Esophagus mucosa (tissue), 1 donor: ENCODE measurements around the gene VGLL4. TPM values are rescaled to one million over a fixed set of nuclear protein-coding genes. Genes with fewer than 3 reads are reported as not detected.
"Not testable (repeated sequence)": the region's sequence is repeated elsewhere in the genome, so short reads cannot be mapped to it uniquely, and the experiment has no call there.

Source experiments
- ATAC-seq: fragments of 200-7000 bp; cut with Tn5 transposase; one replicate; pipeline ENCODE4 v1.9.1; 2020
- total RNA-seq: library from RNA; stranded (reverse); gene quantifications from one replicate; pipeline ENCODE4 v1.2.4, GENCODE V29; 2023
- donor health status: DM: yes; HTN: yes; CAD: no.

Gene VGLL4
- total RNA-seq, 1 donor from 2014 or later: 36.3 TPM

DNA sequence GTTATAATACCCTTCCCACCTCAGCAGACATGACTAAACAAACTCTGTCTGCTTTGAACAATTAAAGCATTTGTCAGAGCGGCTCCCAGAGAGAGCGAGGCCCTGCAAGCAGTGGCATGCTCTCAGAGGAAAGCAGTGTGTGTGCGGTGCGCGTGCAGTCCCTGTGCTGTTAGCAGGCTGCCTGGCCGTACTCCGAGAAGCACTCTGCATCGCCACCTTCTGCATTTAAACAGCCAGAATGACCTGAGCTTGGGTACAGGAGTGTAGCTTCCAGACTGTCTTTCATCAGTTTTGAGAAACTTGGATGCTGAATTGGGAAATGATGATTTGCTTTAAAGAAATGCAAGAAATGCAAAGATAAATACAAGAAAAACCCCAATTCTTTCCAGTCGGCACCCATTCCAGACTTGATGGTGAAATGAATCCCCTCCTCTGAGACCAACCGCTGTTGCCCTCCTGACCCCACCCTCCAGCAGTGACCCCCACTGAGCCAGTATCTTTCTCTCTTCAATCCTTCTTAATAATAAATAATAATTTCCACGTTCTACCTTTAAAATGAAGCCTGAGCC is 113.5 kb downstream of the VGLL4 start:
- peak; percentile 97 for ATAC-seq

DNA sequence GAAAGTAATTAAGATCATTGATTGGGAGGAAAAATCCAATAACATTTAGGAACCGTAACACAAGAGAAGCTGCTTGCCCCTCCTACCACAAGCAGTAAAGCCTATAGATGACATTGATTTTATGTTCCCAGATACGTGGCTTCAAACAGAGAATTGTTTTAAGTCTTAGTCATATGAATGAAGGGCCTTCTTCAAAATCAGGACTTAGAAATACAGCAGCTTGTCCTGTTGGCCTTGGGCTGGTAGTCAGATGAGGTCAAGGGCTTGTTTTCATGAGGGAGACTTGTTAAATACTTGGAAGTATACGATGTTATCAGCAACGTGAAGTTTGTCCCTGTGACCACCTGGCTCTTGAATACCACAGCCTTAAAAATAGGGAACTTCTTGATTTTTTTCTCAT is 114.4 kb downstream of the VGLL4 start:
- no peak for ATAC-seq

DNA sequence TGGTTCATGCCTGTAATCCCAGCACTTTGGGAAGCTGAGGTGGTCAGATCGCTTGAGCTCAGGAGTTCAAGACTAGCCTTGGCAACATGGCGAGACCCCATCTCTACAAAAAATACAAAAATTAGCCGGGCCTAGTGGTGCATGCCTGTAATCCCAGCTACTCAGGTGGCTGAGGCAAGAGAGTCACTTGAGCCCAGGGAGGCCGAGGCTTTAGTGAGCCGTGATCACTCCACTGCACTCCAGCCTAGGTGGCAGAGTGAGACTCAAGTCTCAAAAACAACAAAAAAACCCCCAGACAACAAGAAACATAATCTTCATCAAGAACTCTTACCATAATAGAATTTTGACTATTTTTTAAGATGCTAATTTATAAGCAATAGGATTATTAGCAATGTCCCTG is 117.6 kb downstream of the VGLL4 start:
- ATAC-seq: not testable (repeated sequence)

DNA sequence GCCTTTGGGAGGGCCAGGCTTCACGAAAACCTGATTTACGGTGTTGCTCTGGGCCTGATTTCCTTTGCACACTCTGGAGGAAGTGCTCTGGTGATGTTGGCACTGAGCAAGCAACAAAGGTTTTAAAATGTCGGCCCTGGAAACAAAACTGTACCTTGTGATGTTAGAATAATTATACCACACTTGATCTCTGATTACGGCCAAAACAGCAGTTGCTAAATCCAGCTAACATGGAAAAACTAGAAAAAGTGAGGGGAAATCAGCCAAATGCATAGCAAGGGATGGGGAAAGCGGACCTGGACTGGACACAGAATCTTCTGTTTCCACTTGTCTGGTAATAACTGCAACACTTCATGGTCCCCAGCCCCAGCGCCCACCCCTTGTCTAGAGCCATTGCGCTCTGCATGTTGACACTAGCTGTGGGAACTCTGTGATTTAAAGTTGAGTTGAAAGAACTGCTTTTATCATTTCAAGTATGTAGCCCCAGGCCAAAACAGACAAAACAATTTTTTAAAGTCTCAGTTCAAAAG is 120.1 kb downstream of the VGLL4 start:
- ATAC-seq: no peak

DNA sequence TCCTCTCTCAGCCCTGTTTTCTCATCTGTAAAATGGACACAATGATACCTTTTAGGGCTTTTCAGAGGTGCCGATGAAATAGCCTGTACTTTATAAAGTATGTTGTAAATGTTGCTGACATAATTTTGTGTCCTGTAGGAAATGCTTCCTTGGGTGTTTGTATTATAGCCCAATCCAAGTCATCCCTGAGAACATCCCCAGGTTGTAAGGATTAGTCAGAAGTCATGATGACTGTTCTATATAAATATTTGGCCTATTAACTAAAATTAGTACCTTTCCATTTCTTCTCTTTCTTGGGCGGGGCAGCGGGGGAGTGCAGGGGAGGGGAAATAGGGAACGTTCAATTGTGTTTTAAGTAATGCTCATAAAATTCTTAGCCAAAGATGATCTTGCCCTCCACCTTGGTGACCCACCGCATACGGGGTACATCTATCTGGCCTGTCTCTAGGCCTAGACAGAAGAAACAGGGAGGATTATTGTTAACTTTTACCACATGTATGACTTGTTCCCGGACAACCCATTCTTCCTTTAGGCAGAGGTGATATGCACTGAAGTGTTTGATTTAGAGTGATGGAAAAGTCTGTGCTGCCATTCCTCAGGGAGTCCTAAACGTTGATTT is 120.7 kb downstream of the VGLL4 start:
- no peak for ATAC-seq

DNA sequence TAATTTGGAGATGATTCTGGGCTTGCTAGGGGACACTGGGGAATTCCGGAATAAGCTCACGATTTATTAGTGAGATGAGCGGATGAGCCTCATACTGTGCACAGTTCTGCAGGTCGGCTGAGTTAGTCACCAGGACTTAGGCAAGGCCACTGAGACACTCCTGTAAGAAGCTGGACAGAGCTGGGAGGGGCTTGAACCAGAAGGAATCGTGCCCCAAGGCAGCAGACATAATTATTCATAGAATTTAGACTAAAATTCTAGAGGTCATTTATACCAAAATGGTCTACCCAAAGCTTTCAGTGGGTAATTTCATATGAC is 121.4 kb downstream of the VGLL4 start:
- ATAC-seq: peak; percentile 29

DNA sequence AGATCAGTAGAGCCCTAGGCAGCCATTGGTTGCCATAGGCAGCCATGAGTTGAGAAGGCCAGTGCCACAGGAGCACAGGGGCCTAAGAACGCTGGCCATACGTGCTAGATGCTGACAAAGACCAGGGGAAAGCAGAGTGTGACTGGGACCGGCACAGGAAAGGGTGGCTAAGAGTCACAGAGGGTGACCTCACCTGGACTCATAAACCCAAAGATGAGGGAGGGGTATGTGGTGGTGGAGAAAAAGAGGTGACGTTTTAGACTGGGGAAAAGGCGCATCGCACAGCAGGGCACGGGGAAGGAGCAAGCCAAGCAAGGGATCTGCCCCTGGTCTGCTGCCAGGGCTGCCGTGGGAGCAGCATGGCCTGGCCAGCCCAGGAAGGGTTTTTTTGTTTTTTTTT is 122.5 kb downstream of the VGLL4 start:
- no peak for ATAC-seq

DNA sequence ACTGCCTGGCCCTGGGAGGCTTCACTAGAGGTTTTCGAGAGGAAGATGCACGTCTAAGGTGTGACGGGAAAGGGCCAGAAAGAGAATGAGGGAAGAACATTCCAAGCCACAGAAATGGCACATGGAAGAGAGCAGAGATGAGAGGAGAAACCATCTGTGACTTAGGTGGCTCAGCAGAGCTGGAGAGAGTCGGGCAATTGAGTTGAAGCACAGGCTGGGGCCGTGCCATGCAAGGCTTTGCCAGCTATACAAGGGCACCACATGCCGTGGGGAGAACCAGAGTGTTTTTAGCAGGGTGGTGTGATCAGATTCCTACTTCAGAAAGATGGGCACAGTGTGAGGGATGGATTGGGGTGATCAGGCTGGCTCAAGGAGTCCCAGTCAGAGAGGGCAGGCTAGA is 126.1 kb downstream of the VGLL4 start:
- ATAC-seq: no peak

DNA sequence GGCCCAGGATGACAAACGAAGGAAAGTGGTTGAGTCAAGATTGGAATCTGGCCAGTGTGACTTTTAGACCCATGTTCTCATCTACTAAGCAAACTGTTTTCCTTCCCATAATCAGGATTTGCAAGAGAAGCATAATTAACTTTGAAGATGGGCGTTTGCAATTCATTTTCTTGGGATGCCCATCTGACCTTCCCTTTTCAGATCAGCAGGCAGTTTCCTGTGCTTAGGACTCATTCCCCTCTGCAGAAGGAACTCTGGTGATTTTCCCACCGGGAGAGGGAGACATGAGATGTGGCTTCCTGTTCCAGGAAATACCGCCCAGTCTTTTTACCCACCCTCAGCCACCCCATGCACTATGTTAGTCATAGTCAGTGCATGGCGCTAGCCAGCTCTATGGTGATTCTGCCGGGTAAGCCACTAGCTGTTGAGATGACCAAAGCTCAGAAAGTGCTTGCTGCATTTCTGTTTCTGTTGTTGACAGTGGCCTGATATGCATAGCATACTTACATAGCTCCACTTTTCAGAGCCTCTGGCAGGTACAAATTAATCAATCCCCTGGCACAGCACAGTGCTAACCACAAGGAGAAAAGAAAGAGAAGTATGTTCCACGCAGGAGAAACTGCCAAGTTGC is 129.4 kb downstream of the VGLL4 start:
- ATAC-seq: peak; percentile 82

DNA sequence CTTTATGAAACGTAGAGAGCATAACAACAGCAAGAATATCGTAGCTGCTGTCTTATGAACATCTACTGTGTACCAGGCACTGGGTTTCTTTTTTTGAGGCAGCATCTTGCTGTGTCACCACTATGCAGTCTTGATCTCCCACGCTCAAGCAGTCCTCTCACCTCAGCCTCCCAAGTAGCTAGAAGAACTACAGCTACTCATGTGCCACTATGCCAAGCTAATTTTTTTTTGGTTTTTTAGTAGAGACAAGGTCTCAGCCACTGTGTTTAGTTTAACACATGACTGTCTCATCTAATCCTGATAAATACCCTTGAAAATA is 129.9 kb downstream of the VGLL4 start:
- ATAC-seq: no peak

DNA sequence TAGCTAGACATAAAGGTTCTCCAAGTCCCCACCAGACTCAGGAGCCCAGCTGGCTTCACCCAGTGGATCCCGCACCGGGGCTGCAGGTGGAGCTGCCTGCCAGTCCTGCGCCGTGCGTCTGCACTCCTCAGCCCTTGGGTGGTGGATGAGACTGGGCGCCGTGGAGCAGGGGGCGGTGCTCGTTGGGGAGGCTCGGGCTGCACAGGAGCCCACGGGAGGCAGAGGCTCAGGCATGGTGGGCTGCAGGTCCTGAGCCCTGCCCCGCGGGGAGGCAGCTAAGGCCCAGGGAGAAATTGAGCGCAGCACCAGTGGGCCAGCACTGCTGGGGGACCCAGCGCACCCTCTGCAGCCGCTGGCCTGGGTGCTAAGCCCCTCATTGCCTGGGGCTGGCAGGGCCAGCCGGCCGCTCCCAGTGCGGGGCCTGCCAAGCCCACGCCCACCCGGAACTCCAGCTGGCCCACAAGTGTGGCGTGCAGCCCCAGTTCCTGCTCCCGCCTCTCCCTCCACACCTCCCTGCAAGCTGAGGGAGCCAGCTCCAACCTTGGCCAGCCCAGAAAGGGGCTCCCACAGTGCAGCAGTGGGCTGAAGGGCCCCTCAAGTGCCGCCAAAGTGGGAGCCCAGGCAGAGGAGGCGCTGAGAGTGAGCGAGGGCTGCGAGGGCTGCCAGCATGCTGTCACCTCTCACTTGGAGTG is 130.4 kb downstream of the VGLL4 start:
- not testable (repeated sequence) for ATAC-seq

DNA sequence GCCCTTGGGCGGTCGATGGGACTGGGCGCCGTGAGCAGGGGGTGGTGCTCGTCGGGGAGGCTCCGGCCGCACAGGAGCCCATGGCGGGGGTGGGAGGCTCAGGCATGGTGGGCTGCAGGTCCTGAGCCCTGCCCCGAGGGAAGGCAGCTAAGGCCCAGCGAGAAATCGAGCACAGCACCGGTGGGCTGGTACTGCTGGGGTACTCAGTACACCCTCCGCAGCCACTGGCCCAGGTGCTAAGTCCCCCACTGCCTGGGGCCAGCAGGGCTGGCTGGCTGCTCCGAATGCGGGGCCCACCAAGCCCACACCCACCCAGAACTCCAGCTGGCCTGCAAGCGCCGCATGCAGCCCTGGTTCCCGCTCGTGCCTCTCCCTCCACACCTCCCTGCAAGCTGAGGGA is 132.1 kb downstream of the VGLL4 start:
- not testable (repeated sequence) for ATAC-seq

DNA sequence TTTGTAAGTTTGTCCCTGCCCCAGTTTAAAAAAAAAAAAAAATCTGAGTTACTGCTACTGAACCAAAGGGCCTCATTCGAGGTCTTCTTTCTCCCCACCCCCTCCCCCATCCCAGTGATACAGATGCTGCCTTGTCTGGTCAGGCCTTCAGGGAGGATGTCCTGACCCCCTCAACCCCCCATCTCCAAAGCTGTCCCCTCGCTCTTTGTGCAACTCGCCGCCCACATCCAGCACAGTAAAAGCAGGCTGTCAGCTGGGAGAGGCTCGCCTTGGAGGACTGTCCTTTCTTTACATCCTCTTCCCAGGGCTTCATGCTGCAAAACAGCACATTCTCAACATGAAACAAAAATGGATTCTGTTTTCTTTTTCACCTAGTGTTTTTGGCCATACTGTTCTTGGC is 133.4 kb downstream of the VGLL4 start:
- no peak for ATAC-seq

DNA sequence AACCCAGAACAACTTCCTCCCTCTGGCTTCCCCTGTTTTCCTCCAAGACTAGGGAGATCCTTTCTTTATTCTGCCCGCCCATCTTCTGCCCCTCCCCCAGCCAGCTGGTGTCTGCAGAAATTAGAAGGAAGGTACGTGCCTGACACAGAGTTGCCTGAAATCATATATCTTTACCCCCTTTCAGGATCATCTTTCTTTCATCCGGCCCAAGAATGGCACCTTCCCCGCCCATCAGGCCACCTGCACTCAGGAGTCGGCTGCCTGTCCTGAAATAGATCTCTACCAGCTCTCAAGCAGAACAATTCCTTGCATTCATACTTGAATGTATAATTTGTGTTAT is 133.7 kb downstream of the VGLL4 start:
- ATAC-seq: no peak

DNA sequence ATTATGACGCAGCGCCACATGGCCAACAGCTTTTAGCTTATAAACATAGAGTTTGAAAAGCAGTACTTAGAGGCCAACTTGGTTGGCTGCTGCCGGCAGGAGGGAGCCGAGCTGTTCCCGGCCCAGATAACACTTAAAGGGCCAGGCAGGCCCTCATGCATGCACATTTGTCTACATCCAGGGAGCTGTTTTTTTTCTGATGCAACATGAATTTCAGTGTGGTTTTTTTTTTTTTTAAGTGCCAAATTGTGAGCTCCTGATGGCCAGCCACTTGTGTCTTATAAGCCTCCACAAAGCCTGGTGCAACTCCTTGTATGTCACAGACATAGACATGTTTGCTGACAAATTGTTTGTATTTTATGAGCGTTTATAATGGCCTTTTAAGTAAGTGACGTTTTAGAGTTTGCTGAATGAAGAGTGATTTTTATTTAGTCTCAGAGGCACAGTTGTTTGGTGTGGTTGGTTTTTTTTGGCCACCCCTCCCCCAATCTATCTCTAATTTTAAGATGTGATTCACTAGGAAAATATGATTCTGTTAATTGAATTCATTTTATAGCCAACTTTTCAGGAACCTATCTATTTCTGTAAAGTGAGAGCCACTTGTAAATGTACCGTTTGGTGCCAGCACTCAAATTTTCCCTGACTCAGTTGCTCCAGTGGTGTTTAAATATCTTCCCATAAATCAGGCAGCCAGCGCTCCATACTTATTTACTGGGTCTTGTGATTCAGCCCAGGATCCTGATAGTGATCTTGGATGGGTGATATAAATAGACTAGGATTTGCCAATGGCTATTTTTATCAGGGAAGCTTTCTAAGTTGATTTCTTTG is 134.3 kb downstream of the VGLL4 start:
- no peak for ATAC-seq

DNA sequence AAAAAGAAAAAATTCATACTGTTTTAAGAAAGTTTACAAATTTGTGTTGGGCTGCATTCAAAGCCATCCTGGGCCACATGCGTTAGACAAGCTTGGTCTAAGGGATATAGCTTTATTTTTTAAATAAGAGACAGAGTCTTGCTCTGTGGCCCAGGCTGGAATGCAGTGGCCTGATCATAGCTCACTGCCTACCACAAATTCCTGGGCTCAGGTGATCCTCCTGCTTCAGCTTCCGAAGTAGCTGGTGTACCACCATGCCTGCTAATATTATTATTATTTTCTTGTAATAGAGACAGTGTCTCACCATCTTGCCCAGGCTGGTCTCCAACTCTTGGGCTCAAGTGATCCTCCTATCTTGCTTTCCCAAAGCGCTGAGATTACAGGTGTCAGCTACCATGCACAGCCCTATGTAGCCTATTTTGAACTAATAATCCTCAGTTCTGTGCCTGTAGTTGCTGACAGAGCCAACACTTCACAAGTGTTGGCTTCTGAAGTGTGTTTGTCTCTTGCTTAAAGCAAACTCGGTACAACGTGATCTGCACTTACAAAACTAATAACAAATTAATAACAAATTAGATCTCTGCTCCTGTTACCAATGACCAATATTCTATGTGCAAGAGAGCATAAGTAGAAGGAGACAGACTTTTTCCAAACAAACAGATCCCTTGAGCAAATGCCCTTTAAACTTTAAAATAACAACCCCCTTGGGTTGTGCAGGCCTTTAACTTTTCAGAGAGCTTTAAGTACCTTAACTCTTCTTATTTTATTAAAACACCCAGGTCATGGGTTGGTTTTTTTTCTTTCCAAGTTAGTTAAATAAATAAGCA is 135.2 kb downstream of the VGLL4 start:
- no peak for ATAC-seq

DNA sequence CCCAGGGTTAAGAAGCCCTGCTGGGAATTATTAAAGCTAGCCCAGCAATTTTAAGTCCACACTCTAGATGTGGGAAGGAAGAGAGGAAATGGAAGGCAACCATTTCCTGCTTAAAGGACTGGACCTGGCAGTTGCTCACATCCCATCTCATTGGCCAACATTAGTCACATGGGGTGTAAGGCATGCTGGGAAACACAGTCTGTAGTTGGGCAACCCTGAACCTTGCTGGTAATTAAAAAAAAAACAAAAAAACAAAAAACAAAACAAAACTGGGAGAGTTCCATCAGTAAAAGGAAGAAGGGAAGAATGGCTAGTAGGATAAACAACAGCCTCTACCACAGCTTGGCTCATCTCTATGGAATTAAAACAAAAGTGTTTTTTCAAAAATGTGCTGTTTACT is 136.0 kb downstream of the VGLL4 start:
- no peak for ATAC-seq

Other genes starting within 250 kb of the VGLL4 start
- 13.6 TPM for gene TAMM41, start 203.0 kb upstream of the VGLL4 start, total RNA-seq